ENCODE results near the gene EFNB2. TPM values are rescaled to one million over a fixed set of nuclear protein-coding genes. Genes with fewer than 3 reads are reported as not detected.

The EFNB2 gene
- total and polyA plus RNA-seq, 9 of the 15 experiments (the other 6 are each of a cell fraction or from before 2014, with no cell fraction given), result 0.01 to 0.29 (median 0.18) TPM

- TF ChIP-seq HDAC6 (IDR thresholded peaks at IDR 0.05; ENCODE audit: low read depth, low read length), result no peak
Observed at GRCh38 chr13:106480351-106480910, 55.0 kb downstream of the EFNB2 start (continued).

- WGBS (ENCODE audit: insufficient coverage, low coverage, missing lambda C conversion rate), result 7% methylated on average over 8 of the region's 15 CpGs
- POLR2A ChIA-PET, result interaction anchor here (0.7 kb wide), 1 partner anchor 8 kb away, joined by 3 read pairs; no protein-coding TSS in a partner anchor
- FAIRE-seq (no peak), ATAC-seq (peak; percentile 56), DNase-seq (ENCODE audit: extremely low read depth in 1 of 4, low spot score in 3 of 4) (peak in 1 of 4 experiments; percentile 9)
- no peaks in the 10 kb centered on the region for H3K36me3 ChIP-seq (ENCODE audit: control insufficient read depth, insufficient read depth, low read length)
- no peaks in the 10 kb centered on the region for H4K20me1 ChIP-seq (replicated peaks; ENCODE audit: control insufficient read depth, insufficient read depth, low read length)
- H3K4me2 ChIP-seq (ENCODE audit: insufficient read depth, low read length), result no peak overlapping the region
- intact Hi-C loops (cut with micrococcal nuclease), result no loop called here
- H3K27ac ChIP-seq (ENCODE audit: extremely low read depth, low read depth, low read length), result no peak overlapping the region
- H3K27me3 ChIP-seq (ENCODE audit: control insufficient read depth in 2 of 2, insufficient read depth in 2 of 2, low read length in 2 of 2), result peaks cover 0 to 8% of the 10 kb centered on the region in 2 experiments; a peak in 3 of 5 replicates
- no peak overlapping the region for H3K4me3 ChIP-seq
- in situ Hi-C loops (cut with MboI), result no loop called here
- no peaks in the 10 kb centered on the region; a peak in 1 of 5 replicates for H3K4me1 ChIP-seq (replicated peaks in 1 of 2; ENCODE audit: control insufficient read depth in 2 of 2, insufficient read depth in 2 of 2, low read length in 2 of 2)
- no peak overlapping the region for H3K9ac ChIP-seq (ENCODE audit: insufficient read depth in 1 of 2, low read depth in 2 of 2, low read length in 2 of 2)
- BruUV-seq (replicated peaks), result no TSS peak
- no peak overlapping the region for H2AFZ ChIP-seq (ENCODE audit: low read depth, low read length)
- H3K9me1 ChIP-seq (ENCODE audit: control insufficient read depth, insufficient read depth, low read length), result no peaks in the 10 kb centered on the region
- no peaks in the 10 kb centered on the region for H3K79me2 ChIP-seq (ENCODE audit: control insufficient read depth, insufficient read depth, low read length)
- CTCF ChIA-PET (ENCODE audit: low intra/inter-chr PET ratio), result no interaction called here
- no peaks in the 10 kb centered on the region for H3K9me3 ChIP-seq (replicated peaks; ENCODE audit: control insufficient read depth, insufficient read depth, low read depth, low read length)
- peak; percentile 48; the same call in 1 of the 2 replicates for TF ChIP-seq NFE2L1 (tag; IDR thresholded peaks at IDR 0.05; ENCODE audit: borderline replicate concordance, low read depth)
- TF ChIP-seq ZNF592 (IDR thresholded peaks at IDR 0.05), result no peak
- no peak for TF ChIP-seq GATAD2A (IDR thresholded peaks at IDR 0.05)
- no peak for TF ChIP-seq MCM2 (IDR thresholded peaks at IDR 0.05; ENCODE audit: low read depth)
- no peak for TF ChIP-seq CREB3 (tag; conservative IDR thresholded peaks at IDR 0.05; ENCODE audit: low read depth)
- TF ChIP-seq KLF10 (CRISPR knock-in tag; IDR thresholded peaks at IDR 0.05), result no peak
- no peak for TF ChIP-seq LCOR (CRISPR knock-in tag; IDR thresholded peaks at IDR 0.05)
- no peak for TF ChIP-seq POLR3A (IDR thresholded peaks at IDR 0.05; ENCODE audit: borderline replicate concordance, extremely low read depth, insufficient read depth, insufficient read length)
- TF ChIP-seq MAFK (IDR thresholded peaks at IDR 0.05; ENCODE audit: low read length), result peak; percentile 34; the same call in 1 of the 2 replicates
- TF ChIP-seq CTBP1 (IDR thresholded peaks at IDR 0.05; ENCODE audit: borderline replicate concordance), result 0 out of 2 replicates have a peak, but pooled peaks have one; percentile 19
- TF ChIP-seq ZNF436 (CRISPR knock-in tag; IDR thresholded peaks at IDR 0.05), result no peak
- no peak for TF ChIP-seq ETV6 (IDR thresholded peaks at IDR 0.05; ENCODE audit: borderline replicate concordance in 1 of 2, low read depth in 2 of 2, low read length in 1 of 2)
- TF ChIP-seq ETV6 (CRISPR knock-in tag; IDR thresholded peaks at IDR 0.05; ENCODE audit: borderline replicate concordance), result no peak
- TF ChIP-seq MAFG (tag; conservative IDR thresholded peaks at IDR 0.05), result peak; percentile 82
Observed at GRCh38 chr13:106479929-106480328, 55.5 kb downstream of the EFNB2 start.

All from K562 (cell line).